ENCODE measurements around the gene TM9SF3.

Gene TM9SF3

GRCh38 chr10:96606946-96607345 is 20.1 kb upstream of the TM9SF3 start:
- no peak for DNase-seq (ENCODE audit: extremely low spot score)
- CTCF ChIA-PET: interaction anchor here (0.8 to 2.3 kb wide), 5 partner anchors 10 to 236 kb away, joined by 3 to 8 read pairs (median 3); no protein-coding TSS in a partner anchor
- TF ChIP-seq CTCF (IDR thresholded peaks at IDR 0.05; ENCODE audit: control extremely low read depth, extremely low read depth, low read depth, missing control alignments): no peak
- POLR2A ChIA-PET: no interaction called here

- POLR2A ChIA-PET: no interaction called here
- DNase-seq (ENCODE audit: extremely low spot score): no peak
- TF ChIP-seq CTCF (IDR thresholded peaks at IDR 0.05; ENCODE audit: control extremely low read depth, extremely low read depth, low read depth, missing control alignments): no peak
- CTCF ChIA-PET: interaction anchor here (0.8 to 2.3 kb wide), 4 partner anchors 9 to 232 kb away, joined by 3 to 8 read pairs (median 4); no protein-coding TSS in a partner anchor
Measured at GRCh38 chr10:96606216-96606615, 19.4 kb upstream of the TM9SF3 start.

GRCh38 chr10:96600337-96600736 is 13.5 kb upstream of the TM9SF3 start:
- DNase-seq (ENCODE audit: extremely low spot score): no peak
- CTCF ChIA-PET: interaction anchor here (1.0 to 2.2 kb wide), 3 partner anchors 8 to 23 kb away, joined by 3 to 7 read pairs (median 3); no protein-coding TSS in a partner anchor
- TF ChIP-seq CTCF (IDR thresholded peaks at IDR 0.05; ENCODE audit: control extremely low read depth, extremely low read depth, low read depth, missing control alignments): no peak
- POLR2A ChIA-PET: no interaction called here

GRCh38 chr10:96598846-96599245 is 12.0 kb upstream of the TM9SF3 start:
- TF ChIP-seq CTCF (IDR thresholded peaks at IDR 0.05; ENCODE audit: control extremely low read depth, extremely low read depth, low read depth, missing control alignments): no peak
- ChIA-PET CTCF (interaction anchor here (1.2 kb wide), 1 partner anchor 42 kb away, joined by 3 read pairs; no protein-coding TSS in a partner anchor), POLR2A (no interaction called here)
- DNase-seq (ENCODE audit: extremely low spot score): no peak

GRCh38 chr10:96596422-96597407 is 9.9 kb upstream of the TM9SF3 start:
- CTCF ChIA-PET: interaction anchor here (0.7 to 1.9 kb wide), 3 partner anchors 10 to 23 kb away, joined by 3 to 4 read pairs (median 3); no protein-coding TSS in a partner anchor
- DNase-seq (ENCODE audit: extremely low spot score): no peak
- POLR2A ChIA-PET: no interaction called here
- TF ChIP-seq CTCF (IDR thresholded peaks at IDR 0.05; ENCODE audit: control extremely low read depth, extremely low read depth, low read depth, missing control alignments): no peak

- no peak for DNase-seq (ENCODE audit: extremely low spot score)
- TF ChIP-seq CTCF (IDR thresholded peaks at IDR 0.05; ENCODE audit: control extremely low read depth, extremely low read depth, low read depth, missing control alignments): no peak
- ChIA-PET CTCF (no interaction called here), POLR2A (no interaction called here)
Measured at GRCh38 chr10:96595741-96596140, 8.9 kb upstream of the TM9SF3 start.
